WTC11 (cell line): ENCODE measurements around the gene BZW1. TPM values are rescaled to one million over a fixed set of nuclear protein-coding genes. Genes with fewer than 3 reads are reported as not detected.

Source experiments
- ATAC-seq: fragments of 200-7000 bp; cut with Tn5 transposase; 2 replicates; pipeline ENCODE4 v1.10.0; 2021; ENCODE audit warnings: mild to moderate bottlenecking, moderate library complexity
- CTCF ChIA-PET: fragments of 300-600 bp; sonication (Branson Sonifier 250); formaldehyde crosslinking; loops from one replicate; lab custom pipeline; 2021; ENCODE audit warnings: antibody characterized with exemption; lab: Charles Lee
- POLR2A ChIA-PET: fragments of 350-600 bp; sonication (Branson Sonifier 250); formaldehyde crosslinking; loops from one replicate; lab custom pipeline; 2021; ENCODE audit warnings: antibody characterized with exemption; lab: Charles Lee
- DNase-seq: peaks from one replicate; pipeline ENCODE4 v3.0.0; 2021; ENCODE audit warnings: low spot score
- H3K27ac Mint-ChIP-seq: 2 replicates; pipeline ENCODE4 v1.8.0; 2021; ENCODE audit warnings: mixed read lengths
- H3K27me3 Mint-ChIP-seq: 2 replicates; pipeline ENCODE4 v1.8.0; 2021; ENCODE audit warnings: low read depth, mild to moderate bottlenecking, moderate library complexity, mixed read lengths
- H3K36me3 Mint-ChIP-seq: 2 replicates; pipeline ENCODE4 v1.8.0; 2021; ENCODE audit warnings: mixed read lengths
- H3K4me1 Mint-ChIP-seq: 2 replicates; pipeline ENCODE4 v1.8.0; 2022; ENCODE audit warnings: mixed read lengths
- H3K4me3 Mint-ChIP-seq: 2 replicates; pipeline ENCODE4 v1.8.0; 2021; ENCODE audit warnings: mild to moderate bottlenecking, moderate library complexity, mixed read lengths
- H3K9me3 Mint-ChIP-seq: 2 replicates; pipeline ENCODE4 v1.8.0; 2021; ENCODE audit warnings: mixed read lengths
- CREB1 ChIP-seq: sonication (generic); formaldehyde crosslinking; IDR thresholded peaks from 2 replicates; pipeline ENCODE4 v1.8.0; 2023; ENCODE audit warnings: mild to moderate bottlenecking, missing genetic modification reagents
- EMX1 ChIP-seq: fragments of 250-450 bp; sonication (Bioruptor Pico); IDR thresholded peaks from 2 replicates; pipeline ENCODE4 v1.8.0; 2021; ENCODE audit warnings: mild to moderate bottlenecking
- MYBL2 ChIP-seq: sonication (generic); formaldehyde crosslinking; IDR thresholded peaks from 2 replicates; pipeline ENCODE4 v1.8.1; 2023; ENCODE audit warnings: mild to moderate bottlenecking, moderate library complexity, missing genetic modification reagents
- NFE2L1 ChIP-seq: sonication (generic); formaldehyde crosslinking; IDR thresholded peaks from 2 replicates; pipeline ENCODE4 v1.8.1; 2023; ENCODE audit warnings: missing genetic modification reagents
- OVOL2 ChIP-seq: fragments of 250-450 bp; sonication (Bioruptor Pico); IDR thresholded peaks from 2 replicates; pipeline ENCODE4 v1.9.0; 2021; ENCODE audit warnings: mild to moderate bottlenecking, borderline replicate concordance
- RELA ChIP-seq: sonication (generic); formaldehyde crosslinking; IDR thresholded peaks from 2 replicates; pipeline ENCODE4 v1.8.1; 2022; ENCODE audit warnings: missing genetic modification reagents, mild to moderate bottlenecking, borderline replicate concordance
- SMAD3 ChIP-seq: sonication (generic); formaldehyde crosslinking; IDR thresholded peaks from 2 replicates; pipeline ENCODE4 v1.8.0; 2022; ENCODE audit warnings: missing genetic modification reagents, mild to moderate bottlenecking, borderline replicate concordance
- SOX15 ChIP-seq: fragments of 250-450 bp; sonication (Bioruptor Pico); IDR thresholded peaks from 2 replicates; pipeline ENCODE4 v1.9.0; 2021; ENCODE audit warnings: mild to moderate bottlenecking
- TEAD1 ChIP-seq: sonication (generic); formaldehyde crosslinking; IDR thresholded peaks from 2 replicates; pipeline ENCODE4 v1.8.0; 2022; ENCODE audit warnings: mild to moderate bottlenecking, missing genetic modification reagents
- TEAD4 ChIP-seq: sonication (generic); formaldehyde crosslinking; IDR thresholded peaks from 2 replicates; pipeline ENCODE4 v1.8.0; 2022; ENCODE audit warnings: mild to moderate bottlenecking, missing genetic modification reagents
- total RNA-seq: library from RNA; stranded (reverse); gene quantifications from 3 replicates; pipeline ENCODE4 v1.2.3, GENCODE V29; 2021
- TF ChIP-seq, protein P1 (sequence below): sonication (generic); formaldehyde crosslinking; IDR thresholded peaks from 2 replicates; pipeline ENCODE4 v1.8.1; 2022; ENCODE audit warnings: low read depth, missing genetic modification reagents, borderline replicate concordance
- TF ChIP-seq, protein P2 (sequence below): sonication (generic); formaldehyde crosslinking; IDR thresholded peaks from 2 replicates; pipeline ENCODE4 v1.8.1; 2023; ENCODE audit warnings: mild to moderate bottlenecking, missing genetic modification reagents, borderline replicate concordance
- TF ChIP-seq, protein P3 (sequence below): sonication (generic); formaldehyde crosslinking; IDR thresholded peaks from 2 replicates; pipeline ENCODE4 v1.8.0; 2023; ENCODE audit warnings: missing genetic modification reagents, mild to moderate bottlenecking, borderline replicate concordance
- TF ChIP-seq, protein P4 (sequence below): fragments of 200-600 bp; IDR thresholded peaks from 2 replicates; pipeline ENCODE4 v1.8.0; 2022; ENCODE audit warnings: antibody characterized with exemption
- TF ChIP-seq, protein P5 (sequence below): sonication (generic); formaldehyde crosslinking; IDR thresholded peaks from 2 replicates; pipeline ENCODE4 v1.8.0; 2022; ENCODE audit warnings: mild to moderate bottlenecking, missing genetic modification reagents

The BZW1 gene
- total RNA-seq, 1 experiment from 2014 or later, result 255 TPM

DNA sequence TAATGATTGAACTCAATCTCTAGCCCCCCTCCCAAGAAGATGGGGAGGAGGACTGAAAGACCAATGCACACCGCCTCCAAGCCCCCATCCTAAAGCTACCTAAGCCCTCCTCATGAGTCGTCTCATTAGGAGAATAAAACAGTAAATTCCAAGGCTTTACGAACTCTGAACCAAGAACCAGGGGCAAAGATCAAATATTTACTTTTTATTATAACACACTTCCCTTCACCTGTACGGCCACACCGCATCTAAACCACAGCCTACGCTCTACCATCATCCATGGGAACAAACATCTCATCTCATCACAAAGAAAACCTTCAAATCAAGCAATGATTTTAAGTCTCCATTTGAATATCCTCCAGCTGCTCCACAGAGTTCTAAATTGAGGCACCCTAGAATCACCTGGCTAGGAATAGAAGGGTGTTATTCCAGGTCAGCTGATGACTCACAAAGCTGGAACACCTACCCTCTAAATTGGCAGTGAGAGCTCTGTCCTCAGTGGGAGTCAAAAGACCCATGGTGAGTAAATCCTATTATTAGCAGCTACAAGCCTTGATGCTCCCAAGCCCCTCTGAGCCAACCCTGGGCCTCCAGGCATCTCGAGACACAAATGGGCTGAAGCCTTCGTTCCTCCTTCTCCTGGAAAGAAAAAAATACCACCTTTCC is 45.6 kb upstream of the BZW1 start:
- Mint-ChIP-seq H3K4me3 (no peak overlapping the region), H3K9me3 (no peaks in the 10 kb centered on the region), H3K36me3 (no peaks in the 10 kb centered on the region), H3K27me3 (no peaks in the 10 kb centered on the region), H3K4me1 (0 out of 2 replicates have a peak, but pooled peaks cover 3% of the 10 kb centered on the region), H3K27ac (no peak overlapping the region)
- ChIA-PET CTCF (interaction anchor here (0.8 to 1.2 kb wide), 4 partner anchors 9 to 60 kb away, joined by 3 read pairs; no protein-coding TSS in a partner anchor), POLR2A (no interaction called here)
- ATAC-seq (no peak), DNase-seq (no peak)
- TF ChIP-seq, protein P1, sequence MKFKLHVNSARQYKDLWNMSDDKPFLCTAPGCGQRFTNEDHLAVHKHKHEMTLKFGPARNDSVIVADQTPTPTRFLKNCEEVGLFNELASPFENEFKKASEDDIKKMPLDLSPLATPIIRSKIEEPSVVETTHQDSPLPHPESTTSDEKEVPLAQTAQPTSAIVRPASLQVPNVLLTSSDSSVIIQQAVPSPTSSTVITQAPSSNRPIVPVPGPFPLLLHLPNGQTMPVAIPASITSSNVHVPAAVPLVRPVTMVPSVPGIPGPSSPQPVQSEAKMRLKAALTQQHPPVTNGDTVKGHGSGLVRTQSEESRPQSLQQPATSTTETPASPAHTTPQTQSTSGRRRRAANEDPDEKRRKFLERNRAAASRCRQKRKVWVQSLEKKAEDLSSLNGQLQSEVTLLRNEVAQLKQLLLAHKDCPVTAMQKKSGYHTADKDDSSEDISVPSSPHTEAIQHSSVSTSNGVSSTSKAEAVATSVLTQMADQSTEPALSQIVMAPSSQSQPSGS (CRISPR knock-in tag), result no peak
- no peak for TF ChIP-seq TEAD1 (CRISPR knock-in tag)
- TF ChIP-seq RELA (CRISPR knock-in tag), result no peak
- TF ChIP-seq TEAD4 (CRISPR knock-in tag), result no peak
- no peak for TF ChIP-seq NFE2L1 (CRISPR knock-in tag)
- TF ChIP-seq OVOL2 (CRISPR knock-in tag), result no peak
- TF ChIP-seq CREB1 (CRISPR knock-in tag), result no peak
- no peak for TF ChIP-seq MYBL2 (CRISPR knock-in tag)
- TF ChIP-seq, protein P2, sequence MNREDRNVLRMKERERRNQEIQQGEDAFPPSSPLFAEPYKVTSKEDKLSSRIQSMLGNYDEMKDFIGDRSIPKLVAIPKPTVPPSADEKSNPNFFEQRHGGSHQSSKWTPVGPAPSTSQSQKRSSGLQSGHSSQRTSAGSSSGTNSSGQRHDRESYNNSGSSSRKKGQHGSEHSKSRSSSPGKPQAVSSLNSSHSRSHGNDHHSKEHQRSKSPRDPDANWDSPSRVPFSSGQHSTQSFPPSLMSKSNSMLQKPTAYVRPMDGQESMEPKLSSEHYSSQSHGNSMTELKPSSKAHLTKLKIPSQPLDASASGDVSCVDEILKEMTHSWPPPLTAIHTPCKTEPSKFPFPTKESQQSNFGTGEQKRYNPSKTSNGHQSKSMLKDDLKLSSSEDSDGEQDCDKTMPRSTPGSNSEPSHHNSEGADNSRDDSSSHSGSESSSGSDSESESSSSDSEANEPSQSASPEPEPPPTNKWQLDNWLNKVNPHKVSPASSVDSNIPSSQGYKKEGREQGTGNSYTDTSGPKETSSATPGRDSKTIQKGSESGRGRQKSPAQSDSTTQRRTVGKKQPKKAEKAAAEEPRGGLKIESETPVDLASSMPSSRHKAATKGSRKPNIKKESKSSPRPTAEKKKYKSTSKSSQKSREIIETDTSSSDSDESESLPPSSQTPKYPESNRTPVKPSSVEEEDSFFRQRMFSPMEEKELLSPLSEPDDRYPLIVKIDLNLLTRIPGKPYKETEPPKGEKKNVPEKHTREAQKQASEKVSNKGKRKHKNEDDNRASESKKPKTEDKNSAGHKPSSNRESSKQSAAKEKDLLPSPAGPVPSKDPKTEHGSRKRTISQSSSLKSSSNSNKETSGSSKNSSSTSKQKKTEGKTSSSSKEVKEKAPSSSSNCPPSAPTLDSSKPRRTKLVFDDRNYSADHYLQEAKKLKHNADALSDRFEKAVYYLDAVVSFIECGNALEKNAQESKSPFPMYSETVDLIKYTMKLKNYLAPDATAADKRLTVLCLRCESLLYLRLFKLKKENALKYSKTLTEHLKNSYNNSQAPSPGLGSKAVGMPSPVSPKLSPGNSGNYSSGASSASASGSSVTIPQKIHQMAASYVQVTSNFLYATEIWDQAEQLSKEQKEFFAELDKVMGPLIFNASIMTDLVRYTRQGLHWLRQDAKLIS (CRISPR knock-in tag), result no peak
- no peak for TF ChIP-seq SMAD3 (CRISPR knock-in tag)
- TF ChIP-seq, protein P3, sequence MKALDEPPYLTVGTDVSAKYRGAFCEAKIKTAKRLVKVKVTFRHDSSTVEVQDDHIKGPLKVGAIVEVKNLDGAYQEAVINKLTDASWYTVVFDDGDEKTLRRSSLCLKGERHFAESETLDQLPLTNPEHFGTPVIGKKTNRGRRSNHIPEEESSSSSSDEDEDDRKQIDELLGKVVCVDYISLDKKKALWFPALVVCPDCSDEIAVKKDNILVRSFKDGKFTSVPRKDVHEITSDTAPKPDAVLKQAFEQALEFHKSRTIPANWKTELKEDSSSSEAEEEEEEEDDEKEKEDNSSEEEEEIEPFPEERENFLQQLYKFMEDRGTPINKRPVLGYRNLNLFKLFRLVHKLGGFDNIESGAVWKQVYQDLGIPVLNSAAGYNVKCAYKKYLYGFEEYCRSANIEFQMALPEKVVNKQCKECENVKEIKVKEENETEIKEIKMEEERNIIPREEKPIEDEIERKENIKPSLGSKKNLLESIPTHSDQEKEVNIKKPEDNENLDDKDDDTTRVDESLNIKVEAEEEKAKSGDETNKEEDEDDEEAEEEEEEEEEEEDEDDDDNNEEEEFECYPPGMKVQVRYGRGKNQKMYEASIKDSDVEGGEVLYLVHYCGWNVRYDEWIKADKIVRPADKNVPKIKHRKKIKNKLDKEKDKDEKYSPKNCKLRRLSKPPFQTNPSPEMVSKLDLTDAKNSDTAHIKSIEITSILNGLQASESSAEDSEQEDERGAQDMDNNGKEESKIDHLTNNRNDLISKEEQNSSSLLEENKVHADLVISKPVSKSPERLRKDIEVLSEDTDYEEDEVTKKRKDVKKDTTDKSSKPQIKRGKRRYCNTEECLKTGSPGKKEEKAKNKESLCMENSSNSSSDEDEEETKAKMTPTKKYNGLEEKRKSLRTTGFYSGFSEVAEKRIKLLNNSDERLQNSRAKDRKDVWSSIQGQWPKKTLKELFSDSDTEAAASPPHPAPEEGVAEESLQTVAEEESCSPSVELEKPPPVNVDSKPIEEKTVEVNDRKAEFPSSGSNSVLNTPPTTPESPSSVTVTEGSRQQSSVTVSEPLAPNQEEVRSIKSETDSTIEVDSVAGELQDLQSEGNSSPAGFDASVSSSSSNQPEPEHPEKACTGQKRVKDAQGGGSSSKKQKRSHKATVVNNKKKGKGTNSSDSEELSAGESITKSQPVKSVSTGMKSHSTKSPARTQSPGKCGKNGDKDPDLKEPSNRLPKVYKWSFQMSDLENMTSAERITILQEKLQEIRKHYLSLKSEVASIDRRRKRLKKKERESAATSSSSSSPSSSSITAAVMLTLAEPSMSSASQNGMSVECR (CRISPR knock-in tag), result no peak
- TF ChIP-seq, protein P4, sequence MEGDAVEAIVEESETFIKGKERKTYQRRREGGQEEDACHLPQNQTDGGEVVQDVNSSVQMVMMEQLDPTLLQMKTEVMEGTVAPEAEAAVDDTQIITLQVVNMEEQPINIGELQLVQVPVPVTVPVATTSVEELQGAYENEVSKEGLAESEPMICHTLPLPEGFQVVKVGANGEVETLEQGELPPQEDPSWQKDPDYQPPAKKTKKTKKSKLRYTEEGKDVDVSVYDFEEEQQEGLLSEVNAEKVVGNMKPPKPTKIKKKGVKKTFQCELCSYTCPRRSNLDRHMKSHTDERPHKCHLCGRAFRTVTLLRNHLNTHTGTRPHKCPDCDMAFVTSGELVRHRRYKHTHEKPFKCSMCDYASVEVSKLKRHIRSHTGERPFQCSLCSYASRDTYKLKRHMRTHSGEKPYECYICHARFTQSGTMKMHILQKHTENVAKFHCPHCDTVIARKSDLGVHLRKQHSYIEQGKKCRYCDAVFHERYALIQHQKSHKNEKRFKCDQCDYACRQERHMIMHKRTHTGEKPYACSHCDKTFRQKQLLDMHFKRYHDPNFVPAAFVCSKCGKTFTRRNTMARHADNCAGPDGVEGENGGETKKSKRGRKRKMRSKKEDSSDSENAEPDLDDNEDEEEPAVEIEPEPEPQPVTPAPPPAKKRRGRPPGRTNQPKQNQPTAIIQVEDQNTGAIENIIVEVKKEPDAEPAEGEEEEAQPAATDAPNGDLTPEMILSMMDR, result no peak
- no peak for TF ChIP-seq SOX15 (CRISPR knock-in tag)
- TF ChIP-seq, protein P5, sequence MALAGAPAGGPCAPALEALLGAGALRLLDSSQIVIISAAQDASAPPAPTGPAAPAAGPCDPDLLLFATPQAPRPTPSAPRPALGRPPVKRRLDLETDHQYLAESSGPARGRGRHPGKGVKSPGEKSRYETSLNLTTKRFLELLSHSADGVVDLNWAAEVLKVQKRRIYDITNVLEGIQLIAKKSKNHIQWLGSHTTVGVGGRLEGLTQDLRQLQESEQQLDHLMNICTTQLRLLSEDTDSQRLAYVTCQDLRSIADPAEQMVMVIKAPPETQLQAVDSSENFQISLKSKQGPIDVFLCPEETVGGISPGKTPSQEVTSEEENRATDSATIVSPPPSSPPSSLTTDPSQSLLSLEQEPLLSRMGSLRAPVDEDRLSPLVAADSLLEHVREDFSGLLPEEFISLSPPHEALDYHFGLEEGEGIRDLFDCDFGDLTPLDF (CRISPR knock-in tag), result no peak
- no peak for TF ChIP-seq EMX1 (CRISPR knock-in tag)
